GM23338 (cell line): ENCODE measurements around the gene POLR2L. TPM values are rescaled to one million over a fixed set of nuclear protein-coding genes. Genes with fewer than 3 reads are reported as not detected.

Experiments
- ATAC-seq: fragments of 200-7000 bp; cut with Tn5 transposase; 3 replicates; pipeline ENCODE4 v1.9.1; 2020
- DNase-seq: peaks from one replicate; pipeline ENCODE4 v3.0.0-alpha.2; 2015; ENCODE audit warnings: low spot score
- H2AFZ ChIP-seq: fragments of 200-600 bp; sonication (generic); 2 replicates; pipeline ENCODE4 v1.8.0; 2016; ENCODE audit warnings: antibody characterized with exemption, mild to moderate bottlenecking, moderate library complexity
- H3F3A ChIP-seq: fragments of 200-600 bp; sonication (generic); replicated peaks from 2 replicates; pipeline ENCODE4 v1.8.0; 2017; ENCODE audit warnings: antibody characterized with exemption, mixed run types, low read depth
- H3K27ac ChIP-seq: fragments of 200-600 bp; sonication (generic); 2 replicates; pipeline ENCODE4 v1.6.1; 2016; ENCODE audit warnings: low read depth
- H3K27me3 ChIP-seq: fragments of 200-600 bp; sonication (generic); 2 replicates; pipeline ENCODE4 v1.8.0; 2016; ENCODE audit warnings: mild to moderate bottlenecking, mixed run types, moderate library complexity; ENCODE audit not compliant: insufficient read depth
- H3K36me3 ChIP-seq: fragments of 200-600 bp; sonication (generic); 2 replicates; pipeline ENCODE4 v1.8.0; 2016; ENCODE audit warnings: mild to moderate bottlenecking; ENCODE audit not compliant: insufficient read depth
- H3K4me1 ChIP-seq: fragments of 200-600 bp; sonication (generic); 2 replicates; pipeline ENCODE4 v1.8.0; 2016; ENCODE audit warnings: mild to moderate bottlenecking, moderate library complexity; ENCODE audit not compliant: insufficient read depth
- H3K4me2 ChIP-seq: fragments of 200-600 bp; sonication (generic); 2 replicates; pipeline ENCODE4 v1.7.1; 2017; ENCODE audit warnings: mixed run types
- H3K4me3 ChIP-seq: fragments of 200-600 bp; sonication (generic); 2 replicates; pipeline ENCODE4 v1.6.1; 2016; ENCODE audit warnings: mixed run types
- H3K79me2 ChIP-seq: fragments of 200-600 bp; sonication (generic); replicated peaks from 2 replicates; pipeline ENCODE4 v1.8.0; 2017; ENCODE audit warnings: mild to moderate bottlenecking; ENCODE audit not compliant: insufficient read depth
- H3K9me2 ChIP-seq: fragments of 200-600 bp; sonication (generic); 2 replicates; pipeline ENCODE4 v1.8.0; 2017; ENCODE audit not compliant: insufficient read depth
- H4K20me1 ChIP-seq: fragments of 200-600 bp; sonication (generic); replicated peaks from 2 replicates; pipeline ENCODE4 v1.8.0; 2017; ENCODE audit warnings: mild to moderate bottlenecking; ENCODE audit not compliant: insufficient read depth
- H3K27ac Mint-ChIP-seq: 2 replicates; pipeline ENCODE4 v1.8.0; 2020; ENCODE audit warnings: inconsistent platforms, mild to moderate bottlenecking, moderate library complexity, mixed read lengths
- H3K27me3 Mint-ChIP-seq: 3 replicates; pipeline ENCODE4 v1.8.0; 2022; ENCODE audit warnings: low read depth, mild to moderate bottlenecking, moderate library complexity, mixed read lengths, inconsistent platforms; ENCODE audit not compliant: insufficient read depth, poor library complexity
- H3K36me3 Mint-ChIP-seq: 3 replicates; pipeline ENCODE4 v1.8.0; 2021; ENCODE audit warnings: low read depth, mild to moderate bottlenecking, inconsistent platforms, moderate library complexity, mixed read lengths
- H3K4me1 Mint-ChIP-seq: 3 replicates; pipeline ENCODE4 v1.8.0; 2020; ENCODE audit warnings: mild to moderate bottlenecking, inconsistent platforms, mixed read lengths
- H3K4me3 Mint-ChIP-seq: 3 replicates; pipeline ENCODE4 v1.8.0; 2021; ENCODE audit warnings: moderate library complexity, mild to moderate bottlenecking, inconsistent platforms, mixed read lengths
- H3K9me3 Mint-ChIP-seq: 3 replicates; pipeline ENCODE4 v1.8.0; 2020; ENCODE audit warnings: moderate library complexity, mild to moderate bottlenecking, inconsistent platforms, mixed read lengths
- CREB1 ChIP-seq: fragments of 250-450 bp; sonication (Bioruptor Pico); IDR thresholded peaks from 2 replicates; pipeline ENCODE4 v1.5.0; 2020; ENCODE audit warnings: low read depth, mild to moderate bottlenecking, moderate library complexity
- CTCF ChIP-seq, 2 experiments: fragments of 200-600 bp in 1 of 2; sonication (generic) in 1 of 2; conservative IDR thresholded peaks; 2 replicates each; pipeline versions ENCODE4 v1.5.1 to v1.6.1; 2016 to 2017; ENCODE audit warnings: antibody characterized with exemption in 2 of 2, low read depth in 2 of 2, mild to moderate bottlenecking in 2 of 2, moderate library complexity in 1 of 2
- EZH2 ChIP-seq: fragments of 200-600 bp; sonication (generic); IDR thresholded peaks from one replicate; pipeline ENCODE4 v1.8.0; 2017; ENCODE audit warnings: antibody characterized with exemption, mild to moderate bottlenecking, low read depth; ENCODE audit not compliant: unreplicated experiment
- EZH2phosphoT487 ChIP-seq: fragments of 200-600 bp; sonication (generic); IDR thresholded peaks from one replicate; pipeline ENCODE4 v1.8.1; 2018; ENCODE audit warnings: antibody characterized with exemption; ENCODE audit not compliant: unreplicated experiment
- JUNB ChIP-seq: IDR thresholded peaks from one replicate; pipeline ENCODE4 v1.6.1; 2016; ENCODE audit warnings: antibody characterized with exemption; ENCODE audit not compliant: unreplicated experiment
- NANOG ChIP-seq: IDR thresholded peaks from 2 replicates; pipeline ENCODE4 v1.6.1; 2016; ENCODE audit warnings: antibody characterized with exemption, borderline replicate concordance
- POLR2AphosphoS5 ChIP-seq: IDR thresholded peaks from 2 replicates; pipeline ENCODE4 v1.6.1; 2016; ENCODE audit warnings: antibody characterized with exemption, low read depth
- STAT1 ChIP-seq: IDR thresholded peaks from one replicate; pipeline ENCODE4 v1.6.1; 2016; ENCODE audit warnings: antibody characterized with exemption; ENCODE audit not compliant: unreplicated experiment
- ZNF114 ChIP-seq: fragments of 250-450 bp; sonication (Bioruptor Pico); IDR thresholded peaks from 2 replicates; pipeline ENCODE4 v1.5.0; 2020; ENCODE audit warnings: mild to moderate bottlenecking, moderate library complexity
- ZNF331 ChIP-seq: fragments of 250-450 bp; sonication (Bioruptor Pico); IDR thresholded peaks from 2 replicates; pipeline ENCODE4 v1.5.0; 2020; ENCODE audit warnings: low read depth, mild to moderate bottlenecking, moderate library complexity
- polyA plus RNA-seq: library from polyadenylated mRNA; unstranded; fragments of >200 nt; fragmentation: Nextera tagmentation; extraction: Ambion mirVana; gene quantifications from 2 replicates; pipeline ENCODE4 v1.2.1, GENCODE V29; 2016
- total RNA-seq: library from RNA; depleted of rRNA; stranded (reverse); fragments of >200 nt; shearing (Covaris generic); gene quantifications from 2 replicates; pipeline ENCODE4 v1.2.3, GENCODE V29; 2014
- TF ChIP-seq, protein P1 (sequence below): IDR thresholded peaks from 2 replicates; pipeline ENCODE4 v1.6.1; 2016; ENCODE audit warnings: antibody characterized with exemption
- TF ChIP-seq, protein P2 (sequence below): fragments of 250-450 bp; sonication (Bioruptor Pico); IDR thresholded peaks from 2 replicates; pipeline ENCODE4 v1.5.0; 2020; ENCODE audit warnings: mild to moderate bottlenecking, moderate library complexity
- TF ChIP-seq, protein P3 (sequence below): IDR thresholded peaks from one replicate; pipeline ENCODE4 v1.6.1; 2018; ENCODE audit warnings: antibody characterized with exemption; ENCODE audit not compliant: unreplicated experiment

Gene POLR2L
- total and polyA plus RNA-seq, 2 experiments from 2014 or later, result 32.2 to 369 TPM

DNA sequence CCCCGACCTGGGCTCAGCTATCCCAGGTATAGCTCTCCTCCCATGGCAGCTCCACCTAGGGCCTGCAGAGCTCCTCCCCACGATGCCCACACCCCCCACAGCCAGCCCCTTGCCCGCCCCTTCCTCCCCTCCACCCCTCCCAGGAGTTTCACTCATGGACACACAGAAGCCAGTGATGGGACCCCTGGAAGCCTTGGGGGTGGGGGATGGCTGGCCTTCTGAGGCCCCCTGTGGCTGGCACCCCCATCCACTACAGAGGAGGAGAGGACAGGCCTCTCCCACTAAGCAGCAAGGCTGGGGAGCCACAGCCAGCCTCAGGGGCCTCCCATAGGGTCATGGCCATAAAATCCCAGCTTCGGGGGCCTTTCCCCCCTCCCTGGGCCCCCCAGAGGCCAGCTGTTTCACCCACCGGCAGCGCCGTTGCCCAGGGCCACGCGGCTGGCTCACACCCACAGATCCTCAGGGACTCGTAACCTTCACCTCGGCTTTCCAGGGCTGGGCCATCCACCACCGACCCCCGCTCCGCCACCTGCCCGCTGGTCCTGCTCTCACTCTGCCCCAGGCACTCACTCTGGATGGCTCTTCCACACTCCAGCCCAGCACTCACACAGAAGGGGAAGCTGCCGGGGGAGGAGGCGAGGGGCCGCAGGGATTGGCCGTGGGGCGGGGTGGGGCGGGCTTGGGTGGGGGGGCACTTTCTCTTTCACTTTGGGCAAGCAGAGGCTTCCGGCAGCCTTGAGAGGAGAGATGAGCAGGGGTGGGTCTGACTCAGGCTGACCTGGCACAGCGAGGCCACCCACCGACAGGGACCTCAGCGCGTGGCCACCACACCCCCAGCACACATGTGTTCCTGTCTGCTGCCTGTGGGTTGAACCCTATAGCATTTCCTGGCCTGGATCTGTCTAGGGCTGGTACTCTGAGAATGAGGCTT is 46.4 kb downstream of the POLR2L start:
- peaks cover 21% of the 10 kb centered on the region for H3F3A ChIP-seq
- DNase-seq (peak; percentile 57), ATAC-seq (peak; percentile 24)
- H3K36me3 ChIP-seq, result no peaks in the 10 kb centered on the region
- H3K79me2 ChIP-seq, result no peaks in the 10 kb centered on the region; the same call in 1 of the 2 replicates
- H3K4me1 ChIP-seq, result peaks cover 12% of the 10 kb centered on the region; the same call in 1 of the 2 replicates
- peaks cover 5% of the 10 kb centered on the region for H3K27me3 Mint-ChIP-seq
- peak overlapping the region; percentile 81 for H3K4me3 Mint-ChIP-seq
- H3K27ac Mint-ChIP-seq, result no peak overlapping the region; the same call in 1 of the 2 replicates
- no peaks in the 10 kb centered on the region for H3K9me2 ChIP-seq
- peaks cover 8% of the 10 kb centered on the region; the same call in 2 of the 3 replicates for H3K36me3 Mint-ChIP-seq
- no peak overlapping the region for H3K27ac ChIP-seq
- H3K9me3 Mint-ChIP-seq, result no peaks in the 10 kb centered on the region
- 0 out of 2 replicates have a peak, but pooled peaks cover 3% of the 10 kb centered on the region for H4K20me1 ChIP-seq
- H3K27me3 ChIP-seq, result no peaks in the 10 kb centered on the region
- H3K4me2 ChIP-seq, result peak overlapping the region; percentile 95
- no peak overlapping the region for H2AFZ ChIP-seq
- H3K4me1 Mint-ChIP-seq, result peaks cover 20% of the 10 kb centered on the region; the same call in 2 of the 3 replicates
- H3K4me3 ChIP-seq, result peak overlapping the region; percentile 86; the same call in 1 of the 2 replicates
- no peak for TF ChIP-seq STAT1
- no peak for TF ChIP-seq JUNB
- TF ChIP-seq EZH2, result no peak
- no peak for TF ChIP-seq EZH2phosphoT487
- TF ChIP-seq CREB1, result no peak
- TF ChIP-seq NANOG, result no peak
- TF ChIP-seq ZNF331, result no peak
- no peak for TF ChIP-seq ZNF114 (CRISPR knock-in tag)
- TF ChIP-seq, protein P1, sequence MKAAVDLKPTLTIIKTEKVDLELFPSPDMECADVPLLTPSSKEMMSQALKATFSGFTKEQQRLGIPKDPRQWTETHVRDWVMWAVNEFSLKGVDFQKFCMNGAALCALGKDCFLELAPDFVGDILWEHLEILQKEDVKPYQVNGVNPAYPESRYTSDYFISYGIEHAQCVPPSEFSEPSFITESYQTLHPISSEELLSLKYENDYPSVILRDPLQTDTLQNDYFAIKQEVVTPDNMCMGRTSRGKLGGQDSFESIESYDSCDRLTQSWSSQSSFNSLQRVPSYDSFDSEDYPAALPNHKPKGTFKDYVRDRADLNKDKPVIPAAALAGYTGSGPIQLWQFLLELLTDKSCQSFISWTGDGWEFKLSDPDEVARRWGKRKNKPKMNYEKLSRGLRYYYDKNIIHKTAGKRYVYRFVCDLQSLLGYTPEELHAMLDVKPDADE, result no peak
- no peak for TF ChIP-seq CTCF (conservative IDR thresholded peaks at IDR 0.05; ENCODE audit: low read depth in 2 of 2)
- no peak for TF ChIP-seq POLR2AphosphoS5
- TF ChIP-seq, protein P2, sequence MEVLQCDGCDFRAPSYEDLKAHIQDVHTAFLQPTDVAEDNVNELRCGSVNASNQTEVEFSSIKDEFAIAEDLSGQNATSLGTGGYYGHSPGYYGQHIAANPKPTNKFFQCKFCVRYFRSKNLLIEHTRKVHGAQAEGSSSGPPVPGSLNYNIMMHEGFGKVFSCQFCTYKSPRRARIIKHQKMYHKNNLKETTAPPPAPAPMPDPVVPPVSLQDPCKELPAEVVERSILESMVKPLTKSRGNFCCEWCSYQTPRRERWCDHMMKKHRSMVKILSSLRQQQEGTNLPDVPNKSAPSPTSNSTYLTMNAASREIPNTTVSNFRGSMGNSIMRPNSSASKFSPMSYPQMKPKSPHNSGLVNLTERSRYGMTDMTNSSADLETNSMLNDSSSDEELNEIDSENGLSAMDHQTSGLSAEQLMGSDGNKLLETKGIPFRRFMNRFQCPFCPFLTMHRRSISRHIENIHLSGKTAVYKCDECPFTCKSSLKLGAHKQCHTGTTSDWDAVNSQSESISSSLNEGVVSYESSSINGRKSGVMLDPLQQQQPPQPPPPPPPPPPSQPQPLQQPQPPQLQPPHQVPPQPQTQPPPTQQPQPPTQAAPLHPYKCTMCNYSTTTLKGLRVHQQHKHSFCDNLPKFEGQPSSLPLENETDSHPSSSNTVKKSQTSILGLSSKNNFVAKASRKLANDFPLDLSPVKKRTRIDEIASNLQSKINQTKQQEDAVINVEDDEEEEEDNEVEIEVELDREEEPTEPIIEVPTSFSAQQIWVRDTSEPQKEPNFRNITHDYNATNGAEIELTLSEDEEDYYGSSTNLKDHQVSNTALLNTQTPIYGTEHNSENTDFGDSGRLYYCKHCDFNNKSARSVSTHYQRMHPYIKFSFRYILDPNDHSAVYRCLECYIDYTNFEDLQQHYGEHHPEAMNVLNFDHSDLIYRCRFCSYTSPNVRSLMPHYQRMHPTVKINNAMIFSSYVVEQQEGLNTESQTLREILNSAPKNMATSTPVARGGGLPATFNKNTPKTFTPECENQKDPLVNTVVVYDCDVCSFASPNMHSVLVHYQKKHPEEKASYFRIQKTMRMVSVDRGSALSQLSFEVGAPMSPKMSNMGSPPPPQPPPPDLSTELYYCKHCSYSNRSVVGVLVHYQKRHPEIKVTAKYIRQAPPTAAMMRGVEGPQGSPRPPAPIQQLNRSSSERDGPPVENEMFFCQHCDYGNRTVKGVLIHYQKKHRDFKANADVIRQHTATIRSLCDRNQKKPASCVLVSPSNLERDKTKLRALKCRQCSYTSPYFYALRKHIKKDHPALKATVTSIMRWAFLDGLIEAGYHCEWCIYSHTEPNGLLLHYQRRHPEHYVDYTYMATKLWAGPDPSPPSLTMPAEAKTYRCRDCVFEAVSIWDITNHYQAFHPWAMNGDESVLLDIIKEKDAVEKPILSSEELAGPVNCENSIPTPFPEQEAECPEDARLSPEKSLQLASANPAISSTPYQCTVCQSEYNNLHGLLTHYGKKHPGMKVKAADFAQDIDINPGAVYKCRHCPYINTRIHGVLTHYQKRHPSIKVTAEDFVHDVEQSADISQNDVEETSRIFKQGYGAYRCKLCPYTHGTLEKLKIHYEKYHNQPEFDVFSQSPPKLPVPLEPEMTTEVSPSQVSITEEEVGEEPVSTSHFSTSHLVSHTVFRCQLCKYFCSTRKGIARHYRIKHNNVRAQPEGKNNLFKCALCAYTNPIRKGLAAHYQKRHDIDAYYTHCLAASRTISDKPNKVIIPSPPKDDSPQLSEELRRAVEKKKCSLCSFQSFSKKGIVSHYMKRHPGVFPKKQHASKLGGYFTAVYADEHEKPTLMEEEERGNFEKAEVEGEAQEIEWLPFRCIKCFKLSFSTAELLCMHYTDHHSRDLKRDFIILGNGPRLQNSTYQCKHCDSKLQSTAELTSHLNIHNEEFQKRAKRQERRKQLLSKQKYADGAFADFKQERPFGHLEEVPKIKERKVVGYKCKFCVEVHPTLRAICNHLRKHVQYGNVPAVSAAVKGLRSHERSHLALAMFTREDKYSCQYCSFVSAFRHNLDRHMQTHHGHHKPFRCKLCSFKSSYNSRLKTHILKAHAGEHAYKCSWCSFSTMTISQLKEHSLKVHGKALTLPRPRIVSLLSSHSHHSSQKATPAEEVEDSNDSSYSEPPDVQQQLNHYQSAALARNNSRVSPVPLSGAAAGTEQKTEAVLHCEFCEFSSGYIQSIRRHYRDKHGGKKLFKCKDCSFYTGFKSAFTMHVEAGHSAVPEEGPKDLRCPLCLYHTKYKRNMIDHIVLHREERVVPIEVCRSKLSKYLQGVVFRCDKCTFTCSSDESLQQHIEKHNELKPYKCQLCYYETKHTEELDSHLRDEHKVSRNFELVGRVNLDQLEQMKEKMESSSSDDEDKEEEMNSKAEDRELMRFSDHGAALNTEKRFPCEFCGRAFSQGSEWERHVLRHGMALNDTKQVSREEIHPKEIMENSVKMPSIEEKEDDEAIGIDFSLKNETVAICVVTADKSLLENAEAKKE (CRISPR knock-in tag), result no peak
- TF ChIP-seq, protein P3, sequence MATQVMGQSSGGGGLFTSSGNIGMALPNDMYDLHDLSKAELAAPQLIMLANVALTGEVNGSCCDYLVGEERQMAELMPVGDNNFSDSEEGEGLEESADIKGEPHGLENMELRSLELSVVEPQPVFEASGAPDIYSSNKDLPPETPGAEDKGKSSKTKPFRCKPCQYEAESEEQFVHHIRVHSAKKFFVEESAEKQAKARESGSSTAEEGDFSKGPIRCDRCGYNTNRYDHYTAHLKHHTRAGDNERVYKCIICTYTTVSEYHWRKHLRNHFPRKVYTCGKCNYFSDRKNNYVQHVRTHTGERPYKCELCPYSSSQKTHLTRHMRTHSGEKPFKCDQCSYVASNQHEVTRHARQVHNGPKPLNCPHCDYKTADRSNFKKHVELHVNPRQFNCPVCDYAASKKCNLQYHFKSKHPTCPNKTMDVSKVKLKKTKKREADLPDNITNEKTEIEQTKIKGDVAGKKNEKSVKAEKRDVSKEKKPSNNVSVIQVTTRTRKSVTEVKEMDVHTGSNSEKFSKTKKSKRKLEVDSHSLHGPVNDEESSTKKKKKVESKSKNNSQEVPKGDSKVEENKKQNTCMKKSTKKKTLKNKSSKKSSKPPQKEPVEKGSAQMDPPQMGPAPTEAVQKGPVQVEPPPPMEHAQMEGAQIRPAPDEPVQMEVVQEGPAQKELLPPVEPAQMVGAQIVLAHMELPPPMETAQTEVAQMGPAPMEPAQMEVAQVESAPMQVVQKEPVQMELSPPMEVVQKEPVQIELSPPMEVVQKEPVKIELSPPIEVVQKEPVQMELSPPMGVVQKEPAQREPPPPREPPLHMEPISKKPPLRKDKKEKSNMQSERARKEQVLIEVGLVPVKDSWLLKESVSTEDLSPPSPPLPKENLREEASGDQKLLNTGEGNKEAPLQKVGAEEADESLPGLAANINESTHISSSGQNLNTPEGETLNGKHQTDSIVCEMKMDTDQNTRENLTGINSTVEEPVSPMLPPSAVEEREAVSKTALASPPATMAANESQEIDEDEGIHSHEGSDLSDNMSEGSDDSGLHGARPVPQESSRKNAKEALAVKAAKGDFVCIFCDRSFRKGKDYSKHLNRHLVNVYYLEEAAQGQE, result no peak
